Measurements from ENCODE around the gene BIRC7.
"Not testable (repeated sequence)": the region's sequence is repeated elsewhere in the genome, so short reads cannot be mapped to it uniquely, and the experiment has no call there.

BIRC7 gene

DNA sequence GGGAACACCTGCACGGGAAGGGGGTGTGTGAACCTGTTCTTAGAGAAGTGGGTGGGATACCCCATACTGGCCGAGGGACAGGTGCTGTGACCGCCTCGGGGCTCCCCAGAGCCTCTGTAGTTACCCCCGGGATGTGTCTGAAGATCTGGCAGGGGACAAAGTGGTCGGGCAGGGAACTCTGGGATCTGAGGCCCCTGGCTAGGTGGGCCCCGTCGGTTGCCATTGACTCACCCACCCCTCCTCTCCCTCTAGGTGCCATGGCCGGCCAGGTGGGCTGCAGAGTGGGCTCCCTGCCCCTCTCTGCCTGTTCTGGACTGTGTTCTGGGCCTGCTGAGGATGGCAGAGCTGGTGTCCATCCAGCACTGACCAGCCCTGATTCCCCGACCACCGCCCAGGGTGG is 4.3 kb downstream of the BIRC7 start:
- in situ Hi-C loops (cut with HindIII; ENCODE audit: low sequenced_read_pairs) = no loop called here

DNA sequence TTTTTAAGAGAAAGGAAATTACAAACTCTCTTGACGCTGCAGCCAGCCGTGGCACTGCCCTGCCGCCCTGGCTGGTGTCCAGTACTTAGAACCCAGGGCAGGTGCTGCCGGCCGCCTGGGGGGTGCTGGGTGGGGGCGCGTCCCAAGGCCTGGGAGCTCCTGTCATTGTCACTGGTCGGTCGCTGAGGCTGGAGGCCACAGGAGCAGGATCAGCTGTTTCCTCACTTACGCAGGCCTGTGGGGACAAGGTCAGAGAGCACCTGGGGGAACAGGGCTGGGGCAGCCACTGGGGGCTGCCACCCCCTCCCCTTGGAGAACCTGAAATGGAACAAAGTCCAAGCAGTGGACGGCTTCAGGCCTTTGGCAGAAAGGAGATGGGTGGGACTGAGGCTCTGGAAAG is 5.6 kb downstream of the BIRC7 start:
- in situ Hi-C loops (cut with HindIII; ENCODE audit: low sequenced_read_pairs) = no loop called here

DNA sequence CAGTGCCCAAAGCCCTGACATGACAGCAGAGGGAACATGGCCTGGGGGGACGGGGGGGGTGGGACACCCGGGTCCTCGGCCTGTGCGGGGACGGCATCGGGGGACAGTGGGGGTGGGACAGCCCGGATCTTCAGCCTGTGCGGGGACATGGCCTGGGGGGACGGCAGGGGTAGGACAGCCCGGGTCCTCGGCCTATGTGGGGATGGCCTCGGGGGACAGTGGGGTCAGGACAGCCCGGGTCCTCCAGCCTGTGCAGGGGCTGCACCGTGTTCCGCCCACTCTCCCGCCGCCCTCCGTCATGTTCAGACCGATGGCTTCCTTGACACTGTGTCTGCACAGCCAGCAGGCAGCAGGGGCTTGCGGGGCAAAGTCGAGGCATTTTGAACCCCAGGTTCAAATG is 7.0 kb downstream of the BIRC7 start:
- in situ Hi-C loops (cut with HindIII; ENCODE audit: low sequenced_read_pairs) = no loop called here

DNA sequence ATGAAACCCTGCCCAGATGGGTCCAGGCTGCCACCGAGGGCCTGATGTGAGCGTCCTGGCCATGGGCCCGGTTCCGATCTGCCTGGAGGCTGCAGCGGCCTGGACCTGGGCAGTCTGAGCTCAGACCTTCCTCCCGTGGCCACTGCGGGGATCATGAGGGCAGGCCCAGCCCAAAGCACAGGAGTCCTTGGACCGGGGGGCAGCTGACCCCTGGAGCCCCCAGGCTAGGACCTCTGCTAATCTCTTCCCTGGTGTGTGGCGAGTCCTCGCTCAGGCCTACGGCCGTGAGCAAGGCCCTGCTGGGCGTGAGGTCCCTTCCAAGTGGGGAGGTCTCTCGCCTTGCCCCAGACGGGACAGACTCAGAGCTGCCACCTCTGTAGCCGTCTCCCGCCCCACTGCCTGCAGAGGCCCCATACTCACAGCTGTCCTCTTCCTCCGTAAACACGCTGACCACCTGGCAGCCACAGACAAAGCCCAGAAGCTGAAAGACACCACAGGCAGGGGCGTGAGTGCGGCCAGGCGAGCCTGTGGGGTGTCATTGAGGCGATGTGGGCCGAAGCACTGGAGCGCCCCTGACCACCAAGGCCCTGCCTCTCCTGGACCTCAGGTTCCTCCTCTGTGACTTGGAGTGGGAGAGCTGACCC is 8.0 kb downstream of the BIRC7 start:
- in situ Hi-C loops (cut with HindIII; ENCODE audit: low sequenced_read_pairs) = no loop called here

DNA sequence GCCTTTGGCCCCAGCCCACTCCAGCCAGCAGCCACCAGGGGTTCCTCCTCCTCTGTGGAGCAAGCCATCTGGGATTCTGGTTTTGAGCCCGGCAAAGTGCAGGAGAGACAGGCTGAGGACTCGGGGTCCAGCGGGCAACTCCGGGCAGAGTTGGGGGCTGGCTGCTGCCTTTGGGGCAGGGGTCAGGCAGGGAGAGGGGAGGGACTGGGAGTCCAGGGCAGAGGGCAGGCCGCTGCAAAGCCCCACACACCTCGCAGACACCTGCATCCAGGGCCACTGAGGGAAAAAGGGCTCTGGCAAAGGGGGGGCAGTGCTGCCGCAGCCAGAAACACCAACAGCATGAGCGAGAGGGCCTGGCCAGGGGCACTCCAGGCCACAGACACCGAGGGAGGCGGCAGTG is 8.8 kb downstream of the BIRC7 start:
- in situ Hi-C loops (cut with HindIII; ENCODE audit: low sequenced_read_pairs) = no loop called here

DNA sequence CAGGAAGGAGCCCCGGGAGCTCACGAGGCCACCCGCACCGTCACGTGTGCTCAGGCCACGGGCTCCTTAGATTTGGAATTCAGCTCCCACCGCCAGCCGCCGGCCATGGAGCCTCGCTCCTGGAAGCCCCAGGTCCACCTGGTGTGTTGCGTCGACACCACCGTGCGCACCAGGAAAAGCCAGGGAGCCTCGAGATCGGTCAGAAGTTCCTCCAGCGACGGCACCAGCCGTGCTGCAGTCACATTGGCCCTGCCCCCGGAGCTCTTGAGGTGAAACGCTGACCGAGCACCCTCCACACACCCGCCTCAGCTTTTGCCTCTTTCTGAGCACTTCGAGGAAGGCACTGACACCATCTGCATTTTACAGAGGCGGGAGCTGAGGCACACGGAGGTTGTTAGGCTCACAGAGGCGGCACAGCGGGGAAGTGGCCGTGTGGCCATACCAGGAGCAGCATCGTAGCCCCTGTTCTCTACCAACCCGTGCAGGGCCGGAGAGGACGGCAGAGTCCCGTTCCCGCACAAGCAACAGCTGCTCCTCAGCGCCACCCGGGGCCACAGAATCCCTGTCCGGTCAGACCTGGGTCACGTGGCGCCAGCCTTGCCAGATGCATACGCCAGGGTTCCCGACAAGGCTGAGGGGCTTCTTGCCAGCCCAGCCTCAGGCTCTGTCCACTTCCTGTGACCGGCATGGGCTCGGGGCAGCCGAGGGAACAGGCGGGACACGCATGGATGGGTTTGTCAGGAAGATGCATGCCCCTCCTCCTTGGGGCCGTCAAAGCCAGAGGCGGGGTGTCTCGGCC is 11.0 kb downstream of the BIRC7 start:
- in situ Hi-C loops (cut with HindIII; ENCODE audit: low sequenced_read_pairs) = no loop called here

DNA sequence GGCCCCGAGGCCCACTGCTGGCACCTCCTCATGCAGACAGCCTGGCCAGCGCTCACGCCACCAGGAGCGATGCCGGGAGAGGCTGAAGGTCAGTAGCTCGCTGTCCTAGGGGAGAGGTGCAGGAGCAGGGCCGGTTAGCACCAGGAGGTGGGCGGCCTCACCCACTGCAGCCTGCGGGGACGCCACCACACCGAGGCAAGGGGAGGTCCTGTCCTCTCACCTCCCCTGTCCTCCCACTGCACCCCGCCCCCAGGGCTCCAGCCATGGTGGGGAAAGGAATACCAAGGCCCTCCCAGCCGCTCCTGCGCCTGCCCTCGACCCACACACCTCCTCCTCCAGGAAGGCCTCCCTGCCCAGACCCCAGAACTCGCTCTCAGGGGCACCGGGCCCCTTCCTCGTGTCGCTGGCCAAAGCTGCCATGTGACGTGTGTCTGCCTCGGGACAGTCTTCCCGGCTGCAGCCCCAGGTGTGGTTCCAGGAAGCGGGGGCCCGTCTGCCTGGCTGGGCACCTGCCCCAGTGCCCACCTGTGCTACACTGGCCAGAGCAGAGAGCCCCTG is 12.0 kb downstream of the BIRC7 start:
- in situ Hi-C loops (cut with HindIII; ENCODE audit: low sequenced_read_pairs) = no loop called here

DNA sequence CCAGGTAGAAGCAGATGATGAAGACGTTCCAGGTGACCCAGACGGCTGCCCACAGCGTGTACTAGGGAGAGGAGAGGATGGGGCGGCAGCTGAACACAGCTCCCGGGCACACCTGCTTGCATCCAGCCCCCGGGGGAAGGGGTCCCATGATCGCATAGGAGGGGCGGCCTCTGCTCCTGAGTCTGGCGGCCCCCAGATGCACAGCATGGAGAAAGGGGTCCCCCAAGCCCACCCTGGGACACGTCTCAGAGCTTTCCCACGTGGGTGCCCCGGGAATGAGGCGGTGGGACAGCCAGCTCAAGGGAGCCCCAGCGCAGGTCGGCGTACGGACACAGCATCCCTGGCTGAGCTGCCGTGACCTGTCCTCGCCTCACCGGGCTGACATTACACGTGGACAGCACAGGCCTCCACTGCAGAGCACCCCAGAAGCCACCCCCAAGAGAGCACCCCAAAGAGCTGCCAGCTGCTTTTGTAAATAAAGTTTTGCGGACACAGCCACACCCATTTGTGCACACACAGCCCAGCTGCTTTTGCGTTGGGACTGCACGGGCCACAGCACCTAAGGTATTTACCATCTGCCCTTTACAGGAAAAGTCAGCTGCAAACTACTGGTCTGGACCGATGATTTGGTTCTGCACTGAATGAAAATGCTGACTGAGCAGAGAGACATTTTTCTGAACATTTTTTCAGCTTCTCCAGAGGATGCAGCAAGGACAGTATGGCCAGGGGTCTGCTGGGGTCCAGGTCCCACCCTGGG is 13.3 kb downstream of the BIRC7 start:
- in situ Hi-C loops (cut with HindIII; ENCODE audit: low sequenced_read_pairs) = no loop called here

DNA sequence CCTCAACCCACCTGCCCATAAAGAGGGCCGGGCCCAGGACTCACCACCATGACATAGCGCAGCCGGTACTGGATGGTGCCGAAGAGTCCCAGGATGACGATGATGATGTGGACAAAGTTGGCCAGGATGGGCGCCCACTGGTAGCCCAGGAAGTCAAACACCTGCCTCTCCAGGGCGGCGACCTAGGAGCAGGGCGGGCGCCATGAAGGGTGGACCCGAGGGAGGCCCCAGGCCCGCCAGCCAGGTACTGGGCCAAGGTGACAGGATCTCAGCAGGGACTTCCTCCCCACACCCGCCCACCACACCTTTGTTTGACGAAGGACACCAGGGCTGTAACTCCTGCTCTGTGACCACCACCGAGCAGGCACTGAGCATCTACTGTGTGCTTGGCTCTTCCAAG is 14.2 kb downstream of the BIRC7 start:
- in situ Hi-C loops (cut with HindIII; ENCODE audit: low sequenced_read_pairs) = no loop called here

DNA sequence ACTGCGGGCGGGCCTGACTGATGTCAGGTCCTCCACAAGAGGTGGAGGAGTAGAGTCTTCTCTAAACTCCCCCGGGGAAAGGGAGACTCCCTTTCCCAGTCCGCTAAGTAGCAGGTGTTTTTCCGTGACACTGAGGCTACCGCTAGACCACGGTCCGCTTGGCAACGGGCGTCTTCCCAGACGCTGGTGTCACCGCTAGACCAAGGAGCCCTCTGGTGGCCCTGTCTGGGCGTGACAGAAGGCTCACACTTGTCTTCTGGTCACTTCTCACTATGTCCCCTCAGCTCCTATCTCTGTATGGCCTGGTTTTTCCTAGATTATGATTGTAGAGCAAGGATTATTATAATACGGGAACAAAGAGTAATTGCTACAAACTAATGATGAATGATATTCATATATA is 15.6 kb downstream of the BIRC7 start:
- in situ Hi-C loops (cut with HindIII; ENCODE audit: low sequenced_read_pairs) = not testable (repeated sequence)

DNA sequence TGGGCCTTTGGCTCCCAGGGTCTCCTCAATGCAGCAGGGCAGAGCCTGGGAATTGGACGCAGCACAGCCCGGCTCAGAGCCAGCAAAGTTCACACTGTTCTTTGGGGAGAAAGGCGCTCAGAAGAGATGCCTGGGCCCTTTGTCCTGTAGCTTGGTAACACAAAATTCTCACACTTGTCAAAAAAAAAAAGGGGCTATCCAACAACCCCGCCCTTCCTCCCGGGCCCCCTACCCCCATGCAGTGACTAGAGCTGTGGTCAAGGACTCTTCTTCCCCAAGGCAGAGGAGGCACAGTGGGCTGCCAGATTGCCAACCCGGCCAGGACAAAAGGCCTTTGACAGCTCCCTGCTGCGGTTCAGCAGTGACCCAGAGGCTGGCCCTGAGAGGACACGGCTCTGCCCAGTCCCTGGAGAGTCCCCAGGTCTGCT is 16.6 kb downstream of the BIRC7 start:
- in situ Hi-C loops (cut with HindIII; ENCODE audit: low sequenced_read_pairs) = no loop called here

DNA sequence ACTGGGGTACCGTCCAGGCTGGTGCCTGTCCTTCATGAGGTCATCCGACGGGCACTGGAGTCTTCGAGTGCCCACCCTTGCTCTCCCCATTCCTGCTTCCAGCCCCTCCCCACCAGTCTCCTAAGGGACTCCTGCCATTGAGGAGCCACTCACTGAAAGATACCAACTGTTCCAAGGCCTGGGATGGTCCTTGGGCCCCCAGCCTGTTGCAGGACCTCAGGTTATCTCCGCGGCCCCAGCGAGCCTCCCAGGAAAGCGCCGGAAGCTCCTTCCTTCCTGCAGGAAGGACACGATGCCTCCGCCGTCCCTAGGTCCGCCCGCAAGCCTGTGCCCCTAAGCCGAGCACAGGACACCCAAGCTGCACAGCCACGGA is 17.3 kb downstream of the BIRC7 start:
- in situ Hi-C loops (cut with HindIII; ENCODE audit: low sequenced_read_pairs) = no loop called here

DNA sequence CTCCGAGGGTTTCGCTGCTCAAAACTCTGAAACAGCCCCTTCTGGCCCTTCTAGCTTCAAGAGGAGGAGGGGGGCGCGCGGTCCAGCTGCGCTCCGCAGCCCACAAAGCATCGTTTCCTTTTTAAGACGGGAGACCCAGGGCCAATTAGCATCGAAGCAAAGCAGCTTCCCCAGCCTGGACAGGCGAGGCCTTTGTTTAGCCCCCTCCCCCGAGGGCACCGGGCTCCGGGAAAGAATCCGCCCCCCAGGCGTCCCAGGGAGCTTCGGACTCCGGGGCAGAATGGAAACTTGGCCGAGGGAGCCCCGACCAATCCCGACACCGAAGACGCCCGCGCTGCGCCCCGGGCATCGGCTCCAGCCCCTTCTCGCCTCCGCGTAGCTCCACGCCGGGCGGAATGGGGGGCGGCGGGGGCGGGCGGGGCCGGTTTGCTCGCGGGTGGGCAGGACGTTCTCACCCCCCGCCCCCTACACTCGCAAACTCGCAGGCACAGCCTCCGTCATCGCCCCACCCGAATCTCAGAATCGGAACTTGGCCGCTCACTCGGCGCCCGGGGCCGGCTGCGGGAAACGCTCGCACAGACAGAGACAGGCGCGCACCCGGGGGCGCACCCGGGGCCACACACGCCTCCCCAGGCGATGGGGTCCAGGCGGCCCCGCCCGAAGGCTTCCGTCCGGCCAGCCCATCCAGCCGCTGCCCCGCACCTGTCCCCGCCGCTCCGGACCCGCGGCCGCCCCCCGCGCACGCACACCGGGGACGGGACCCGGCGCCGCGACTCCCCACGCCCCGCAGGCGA is 17.9 kb downstream of the BIRC7 start:
- in situ Hi-C loops (cut with HindIII; ENCODE audit: low sequenced_read_pairs) = no loop called here

DNA sequence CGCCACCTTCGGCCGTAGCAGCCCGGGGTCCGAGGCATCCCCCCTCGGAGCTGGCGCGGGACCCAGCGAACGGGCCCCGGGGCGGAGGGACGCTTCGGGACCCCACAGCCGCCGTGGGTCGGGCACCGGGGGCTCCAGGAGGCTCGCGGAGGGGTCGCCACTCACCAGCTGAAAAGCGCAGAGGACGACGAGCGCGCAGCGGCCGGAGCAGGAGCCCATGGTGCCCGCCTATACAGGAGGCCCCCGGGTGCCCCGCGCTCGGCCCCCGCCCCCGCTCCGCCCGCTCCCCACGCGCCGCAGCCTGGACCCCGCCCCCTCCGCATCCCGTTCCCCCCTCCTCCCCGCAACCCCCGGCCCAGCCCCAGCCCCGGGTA is 18.5 kb downstream of the BIRC7 start, which contains the start of gene NKAIN4:
NKAIN4 (minus strand) TSS at position 232 of the 374 bp plus-strand sequence; CDS start at position 219, 13 bp downstream.
- in situ Hi-C loops (cut with HindIII; ENCODE audit: low sequenced_read_pairs) = no loop called here

DNA sequence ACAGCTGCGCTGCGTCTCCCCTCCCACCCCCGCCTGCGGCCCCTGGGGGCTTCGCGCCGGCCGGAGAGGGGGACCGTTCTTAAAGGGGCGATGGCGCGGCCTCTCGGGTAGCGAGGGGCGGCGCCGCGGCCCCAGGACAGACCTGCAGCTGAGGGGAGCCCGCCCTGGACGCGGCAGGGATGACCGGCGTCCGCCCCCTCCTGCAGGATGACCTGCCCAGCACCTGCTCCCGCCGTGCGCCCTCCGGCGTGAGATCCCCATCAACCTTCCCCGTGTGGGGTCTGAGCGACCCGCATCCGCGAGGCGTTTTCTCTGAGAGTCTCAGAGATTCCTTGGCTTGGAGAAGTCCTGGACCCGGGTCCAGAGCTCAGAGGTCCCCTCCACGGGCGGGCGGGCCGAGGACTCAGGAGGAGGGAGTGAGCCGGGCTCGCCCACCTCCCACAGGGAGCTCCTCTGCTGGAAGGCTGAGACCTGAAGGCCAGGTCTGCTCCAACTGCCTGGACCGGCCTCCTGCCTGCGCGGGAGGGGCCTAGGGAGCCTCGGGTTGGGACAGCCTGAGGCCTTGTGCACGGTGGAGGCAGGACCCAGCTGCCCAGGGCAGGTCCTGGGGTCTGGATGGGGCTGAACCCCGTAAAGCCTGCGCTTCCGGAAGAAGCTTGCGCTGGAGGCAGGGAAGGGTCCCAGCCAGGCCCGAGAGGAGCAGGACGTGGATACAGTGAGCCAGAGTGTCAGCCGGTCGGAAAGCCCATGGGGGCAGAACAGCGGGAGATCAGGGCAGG is 19.1 kb downstream of the BIRC7 start:
- in situ Hi-C loops (cut with HindIII; ENCODE audit: low sequenced_read_pairs) = loop anchor here (5.0 kb wide), 1 partner anchor 43 kb away; no protein-coding TSS in a partner anchor

DNA sequence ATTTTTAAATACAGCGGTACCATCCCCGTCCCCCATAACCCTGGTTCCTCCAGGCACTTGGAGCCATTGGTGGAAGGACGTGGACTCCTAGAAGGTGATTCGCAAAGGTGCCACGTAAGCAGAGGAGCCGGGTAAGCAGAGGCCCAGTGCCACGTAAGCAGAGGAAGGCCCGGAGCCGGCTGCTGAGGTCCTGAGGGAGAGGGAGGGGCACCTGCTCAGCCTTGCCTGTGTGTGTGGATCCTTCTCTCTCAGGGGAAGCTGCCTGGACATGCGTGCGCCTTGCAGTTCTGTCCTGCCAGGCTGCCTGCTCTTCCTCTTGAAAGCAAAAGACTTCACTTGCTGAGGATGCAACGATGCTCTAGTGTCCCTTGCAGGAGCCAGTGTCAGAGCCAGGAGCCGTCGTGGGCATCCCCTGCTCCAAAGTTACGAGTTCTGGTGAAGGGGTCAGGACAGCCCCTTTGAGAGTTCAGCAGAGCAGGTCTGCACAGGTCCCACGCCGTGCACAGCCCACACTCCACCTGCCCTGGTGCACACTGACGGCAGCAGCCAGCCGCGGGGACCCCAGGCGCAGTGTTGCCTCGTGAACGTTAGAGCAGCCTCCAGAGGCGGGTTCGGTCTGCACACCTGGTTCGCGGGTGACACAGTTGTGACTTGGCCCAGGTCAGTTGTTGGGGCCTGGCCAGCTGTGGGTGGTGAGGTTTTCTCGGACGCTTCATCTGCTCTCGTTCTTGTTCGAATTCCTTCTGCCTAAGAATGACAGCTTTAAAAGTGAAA is 20.4 kb downstream of the BIRC7 start:
- in situ Hi-C loops (cut with HindIII; ENCODE audit: low sequenced_read_pairs) = loop anchor here (5.0 kb wide), 1 partner anchor 41 kb away; no protein-coding TSS in a partner anchor

DNA sequence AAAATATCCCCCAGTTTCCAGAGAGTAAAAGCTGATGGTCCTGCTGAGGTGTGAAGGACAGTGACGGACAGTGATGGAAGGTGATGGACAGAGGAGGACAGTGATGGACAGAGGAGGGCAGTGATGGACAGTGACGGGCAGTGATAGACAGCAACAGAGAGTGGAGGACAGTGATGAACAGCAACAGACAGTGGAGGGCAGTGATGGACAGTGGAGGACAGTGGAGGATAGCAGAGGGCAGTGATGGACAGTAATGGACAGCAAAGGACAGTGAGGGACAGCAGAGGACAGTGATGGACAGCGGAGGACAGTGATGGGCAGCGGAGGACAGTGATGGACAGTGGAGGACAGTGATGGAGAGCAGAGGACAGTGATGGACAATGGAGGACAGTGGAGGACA is 21.2 kb downstream of the BIRC7 start:
- in situ Hi-C loops (cut with HindIII; ENCODE audit: low sequenced_read_pairs) = loop anchor here (5.0 kb wide), 1 partner anchor 40 kb away; no protein-coding TSS in a partner anchor

DNA sequence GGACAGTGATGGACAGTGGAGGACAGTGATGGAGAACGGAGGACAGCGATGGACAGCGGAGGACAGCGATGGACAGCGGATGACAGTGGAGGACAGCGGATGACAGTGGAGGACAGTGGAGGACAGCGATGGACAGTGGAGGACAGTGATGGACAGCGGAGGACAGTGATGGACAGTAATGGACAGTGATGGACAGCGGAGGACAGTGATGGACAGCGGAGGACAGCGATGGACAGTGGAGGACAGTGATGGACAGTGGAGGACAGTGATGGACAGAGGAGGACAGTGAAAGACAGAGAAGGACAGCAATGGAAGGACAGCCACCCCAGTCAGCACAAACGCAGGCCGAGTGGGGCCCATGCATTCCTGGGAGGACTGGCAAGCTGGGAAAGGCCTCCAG is 21.9 kb downstream of the BIRC7 start:
- in situ Hi-C loops (cut with HindIII; ENCODE audit: low sequenced_read_pairs) = loop anchor here (5.0 kb wide), 1 partner anchor 40 kb away; no protein-coding TSS in a partner anchor

DNA sequence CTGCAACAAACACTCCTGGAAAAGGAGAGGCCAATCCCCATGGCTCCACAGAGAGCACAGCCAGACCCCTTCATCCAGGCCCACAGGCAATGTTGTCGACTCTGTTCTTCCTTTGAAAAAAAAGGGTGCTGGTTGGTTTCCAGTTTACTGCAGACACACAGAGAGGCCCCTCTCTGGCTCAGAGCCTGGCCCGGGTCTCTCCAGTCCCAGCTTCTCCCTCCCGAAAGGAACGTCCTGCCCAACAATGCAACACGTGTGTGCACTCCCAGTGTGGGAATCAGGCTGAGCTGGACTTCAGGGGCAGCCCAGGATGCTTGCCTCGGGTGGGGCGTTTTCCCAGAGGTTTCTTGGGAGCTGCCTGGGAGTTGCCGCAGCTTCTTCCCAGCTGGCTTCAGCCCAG is 23.1 kb downstream of the BIRC7 start:
- in situ Hi-C loops (cut with HindIII; ENCODE audit: low sequenced_read_pairs) = loop anchor here (5.0 kb wide), 1 partner anchor 39 kb away; no protein-coding TSS in a partner anchor

Measured in endothelial cell of hepatic sinusoid (primary cell).